ENCODE data around the gene DPM3. TPM values are rescaled to one million over a fixed set of nuclear protein-coding genes. Genes with fewer than 3 reads are reported as not detected.

DPM3 gene
- total and polyA plus RNA-seq, 9 of the 15 experiments (the other 6 are each of a cell fraction or from before 2014, with no cell fraction given), result 3.7 to 120 (median 36.4) TPM

DNA sequence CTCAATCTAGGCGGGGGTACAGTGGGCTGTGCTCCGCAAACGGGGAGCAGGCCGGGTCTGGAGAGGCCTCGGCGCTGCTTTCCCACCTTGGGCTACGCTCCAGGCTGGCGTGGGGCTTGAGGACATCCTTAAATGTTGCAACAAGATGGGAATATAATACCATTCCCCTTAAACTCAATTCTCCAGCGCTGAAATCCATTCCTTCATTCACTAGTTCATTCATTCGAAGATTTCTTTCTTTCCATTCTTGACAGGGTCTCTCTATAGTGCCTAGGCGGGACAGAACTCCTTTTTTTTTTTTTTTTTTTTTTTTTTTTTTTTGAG, 261 bp upstream of the DPM3 start (continued):
- 0 out of 2 replicates have a peak, but pooled peaks have one; percentile 1 for TF ChIP-seq DIDO1 (tag; IDR thresholded peaks at IDR 0.05; ENCODE audit: low read depth)
- peak; percentile 84 for TF ChIP-seq ZNF24 (IDR thresholded peaks at IDR 0.05)

DNA sequence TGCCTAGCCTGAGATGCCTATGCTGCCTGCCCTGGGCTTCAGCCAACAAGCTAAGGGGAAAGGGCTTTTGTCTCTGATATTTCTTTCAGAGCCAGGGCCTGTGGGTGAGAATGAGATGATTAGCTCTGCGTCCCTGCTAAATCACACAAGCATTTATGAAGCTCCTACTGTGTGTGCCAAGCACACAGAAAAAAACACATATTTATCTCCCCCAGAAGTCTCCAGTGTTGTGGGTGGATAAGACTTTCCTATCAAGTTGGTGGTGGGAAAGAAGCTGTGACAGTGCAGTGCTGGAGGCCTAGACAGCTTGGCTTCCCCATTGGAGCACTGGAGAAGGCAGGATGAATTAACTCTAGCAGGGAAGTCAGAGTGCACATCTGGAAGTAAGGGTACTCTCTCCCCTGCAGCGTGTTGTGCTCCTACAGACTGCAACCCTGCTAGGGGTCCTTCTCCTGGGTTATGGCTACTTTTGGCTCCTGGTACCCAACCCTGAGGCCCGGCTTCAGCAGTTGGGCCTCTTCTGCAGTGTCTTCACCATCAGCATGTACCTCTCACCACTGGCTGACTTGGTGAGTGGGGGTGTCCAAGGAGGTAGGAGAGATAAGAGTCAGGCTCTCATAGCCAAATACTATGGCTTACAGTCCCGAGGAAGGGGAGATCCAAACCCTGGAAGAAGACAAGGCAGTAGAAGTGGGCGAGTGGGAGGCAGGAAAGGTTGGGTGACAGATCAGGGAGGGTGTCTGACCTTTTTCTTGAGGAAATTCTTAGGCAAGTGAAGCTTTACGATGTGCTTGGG, 3.0 kb downstream of the DPM3 start:
- no peaks in the 10 kb centered on the region for H3K9me1 ChIP-seq (ENCODE audit: control insufficient read depth, insufficient read depth, low read length)
- WGBS (ENCODE audit: insufficient coverage, low coverage, missing lambda C conversion rate), result 4% methylated on average over 6 of the region's 6 CpGs
- DNase-seq (ENCODE audit: extremely low read depth in 1 of 4, low spot score in 3 of 4) (peak; percentile 56 to 86 (median 70)), FAIRE-seq (peak; percentile 92), ATAC-seq (peak; percentile 29)
- H3K36me3 ChIP-seq (ENCODE audit: control insufficient read depth, insufficient read depth, low read length), result peaks cover 39% of the 10 kb centered on the region
- peaks cover 7% of the 10 kb centered on the region; the same call in 1 of the 2 replicates for H3K9me3 ChIP-seq (replicated peaks; ENCODE audit: control insufficient read depth, insufficient read depth, low read depth, low read length)
- BruUV-seq (replicated peaks), result no TSS peak
- H3K4me3 ChIP-seq, result peak overlapping the region; percentile 82; the same call in 1 of the 2 replicates
- H3K27me3 ChIP-seq (ENCODE audit: control insufficient read depth in 2 of 2, insufficient read depth in 2 of 2, low read length in 2 of 2), result no peaks in the 10 kb centered on the region
- peaks cover 51% of the 10 kb centered on the region for H3K79me2 ChIP-seq (ENCODE audit: control insufficient read depth, insufficient read depth, low read length)
- H3K4me2 ChIP-seq (ENCODE audit: insufficient read depth, low read length), result peak overlapping the region; percentile 84
- H3K9ac ChIP-seq (ENCODE audit: insufficient read depth in 1 of 2, low read depth in 2 of 2, low read length in 2 of 2), result peak overlapping the region; percentile 85 to 91
- ChIA-PET POLR2A (interaction anchor here (0.6 to 1.9 kb wide), 12 partner anchors 9 to 574 kb away, joined by 3 to 5 read pairs (median 3); partner anchors contain the start of gene EFNA1), CTCF (ENCODE audit: low intra/inter-chr PET ratio) (no interaction called here)
- H3K27ac ChIP-seq (ENCODE audit: extremely low read depth, low read depth, low read length), result peak overlapping the region; percentile 70
- intact Hi-C loops (cut with micrococcal nuclease), result no loop called here
- in situ Hi-C loops (cut with MboI), result no loop called here
- peaks cover 41 to 67% of the 10 kb centered on the region in 2 experiments for H3K4me1 ChIP-seq (replicated peaks in 1 of 2; ENCODE audit: control insufficient read depth in 2 of 2, insufficient read depth in 2 of 2, low read length in 2 of 2)
- H4K20me1 ChIP-seq (replicated peaks; ENCODE audit: control insufficient read depth, insufficient read depth, low read length), result no peaks in the 10 kb centered on the region
- no peak overlapping the region for H2AFZ ChIP-seq (ENCODE audit: low read depth, low read length)
- TF ChIP-seq, protein P1, sequence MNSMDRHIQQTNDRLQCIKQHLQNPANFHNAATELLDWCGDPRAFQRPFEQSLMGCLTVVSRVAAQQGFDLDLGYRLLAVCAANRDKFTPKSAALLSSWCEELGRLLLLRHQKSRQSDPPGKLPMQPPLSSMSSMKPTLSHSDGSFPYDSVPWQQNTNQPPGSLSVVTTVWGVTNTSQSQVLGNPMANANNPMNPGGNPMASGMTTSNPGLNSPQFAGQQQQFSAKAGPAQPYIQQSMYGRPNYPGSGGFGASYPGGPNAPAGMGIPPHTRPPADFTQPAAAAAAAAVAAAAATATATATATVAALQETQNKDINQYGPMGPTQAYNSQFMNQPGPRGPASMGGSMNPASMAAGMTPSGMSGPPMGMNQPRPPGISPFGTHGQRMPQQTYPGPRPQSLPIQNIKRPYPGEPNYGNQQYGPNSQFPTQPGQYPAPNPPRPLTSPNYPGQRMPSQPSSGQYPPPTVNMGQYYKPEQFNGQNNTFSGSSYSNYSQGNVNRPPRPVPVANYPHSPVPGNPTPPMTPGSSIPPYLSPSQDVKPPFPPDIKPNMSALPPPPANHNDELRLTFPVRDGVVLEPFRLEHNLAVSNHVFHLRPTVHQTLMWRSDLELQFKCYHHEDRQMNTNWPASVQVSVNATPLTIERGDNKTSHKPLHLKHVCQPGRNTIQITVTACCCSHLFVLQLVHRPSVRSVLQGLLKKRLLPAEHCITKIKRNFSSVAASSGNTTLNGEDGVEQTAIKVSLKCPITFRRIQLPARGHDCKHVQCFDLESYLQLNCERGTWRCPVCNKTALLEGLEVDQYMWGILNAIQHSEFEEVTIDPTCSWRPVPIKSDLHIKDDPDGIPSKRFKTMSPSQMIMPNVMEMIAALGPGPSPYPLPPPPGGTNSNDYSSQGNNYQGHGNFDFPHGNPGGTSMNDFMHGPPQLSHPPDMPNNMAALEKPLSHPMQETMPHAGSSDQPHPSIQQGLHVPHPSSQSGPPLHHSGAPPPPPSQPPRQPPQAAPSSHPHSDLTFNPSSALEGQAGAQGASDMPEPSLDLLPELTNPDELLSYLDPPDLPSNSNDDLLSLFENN (IDR thresholded peaks at IDR 0.05; ENCODE audit: low read depth in 2 of 2, low read length in 2 of 2), result peak in 1 of 2 experiments; percentile 73; a peak in 2 of 4 replicates
- TF ChIP-seq ZKSCAN1 (IDR thresholded peaks at IDR 0.05; ENCODE audit: low read depth, low read length) (peak; percentile 95), HDAC1 (IDR thresholded peaks at IDR 0.05) (0 out of 4 replicates have a peak, but pooled peaks of 1 of the 2 experiments have one; percentile 53), SIRT6 (IDR thresholded peaks at IDR 0.05; ENCODE audit: low read depth, low read length) (no peak), TAF1 (IDR thresholded peaks at IDR 0.05; ENCODE audit: control insufficient read depth, extremely low read depth, insufficient read depth, low read length, severe bottlenecking) (peak; percentile 12), IFI16 (CRISPR knock-in tag; IDR thresholded peaks at IDR 0.05) (no peak), TGIF2 (CRISPR knock-in tag; IDR thresholded peaks at IDR 0.05) (no peak), HNRNPLL (IDR thresholded peaks at IDR 0.05; ENCODE audit: low read depth, low read length, poor library complexity, severe bottlenecking) (no peak), NEUROD1 (IDR thresholded peaks at IDR 0.05; ENCODE audit: borderline replicate concordance, low read depth, low read length, partially characterized antibody) (peak; percentile 30), ZNF431 (CRISPR knock-in tag; IDR thresholded peaks at IDR 0.05) (0 out of 2 replicates have a peak, but pooled peaks have one; percentile 34)

Data from K562 (cell line).